Ishikawa (cell line): ENCODE measurements around the gene ADAM29.

ENCODE experiments used
- CEBPB ChIP-seq: IDR thresholded peaks from 2 replicates; pipeline ENCODE4 v1.6.1; 2012
- CREB1 ChIP-seq: IDR thresholded peaks from 2 replicates; pipeline ENCODE4 v1.6.1; 2012; ENCODE audit warnings: low read depth
- EP300 ChIP-seq: IDR thresholded peaks from 2 replicates; pipeline ENCODE4 v1.6.1; 2012; ENCODE audit warnings: borderline replicate concordance
- FOXM1 ChIP-seq: IDR thresholded peaks from 2 replicates; pipeline ENCODE4 v1.6.1; 2012; ENCODE audit warnings: low read depth, borderline replicate concordance
- RAD21 ChIP-seq: IDR thresholded peaks from 2 replicates; pipeline ENCODE4 v1.6.1; 2012; ENCODE audit warnings: low read depth
- TAF1 ChIP-seq: IDR thresholded peaks from 2 replicates; pipeline ENCODE4 v1.6.1; 2012; ENCODE audit warnings: low read depth, mild to moderate bottlenecking
- ZBTB7A ChIP-seq: IDR thresholded peaks from 2 replicates; pipeline ENCODE4 v1.6.1; 2012; ENCODE audit warnings: low read depth
- TF ChIP-seq, protein P1 (sequence below): IDR thresholded peaks from 2 replicates; pipeline ENCODE4 v1.6.1; 2012; ENCODE audit warnings: low read depth, mild to moderate bottlenecking

DNA sequence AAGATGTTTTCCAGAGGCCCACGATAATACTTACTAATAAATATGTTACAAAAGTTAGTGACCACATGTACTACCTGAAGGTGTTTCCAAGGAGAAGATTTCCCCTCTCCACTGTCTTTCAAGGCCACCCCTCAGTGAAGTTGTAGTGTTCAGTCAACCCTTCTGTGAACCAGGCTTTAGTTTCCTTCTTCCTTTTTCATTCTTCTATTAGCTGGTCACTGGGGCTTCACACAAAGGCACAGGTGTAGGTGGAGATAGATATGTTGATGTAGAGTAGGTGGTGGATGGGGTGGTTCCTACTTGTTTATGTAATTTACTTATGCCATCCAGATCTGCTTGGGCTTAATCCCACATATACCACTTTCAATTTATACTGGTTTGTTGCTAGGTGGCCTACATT is 43.3 kb upstream of the ADAM29 start:
- TF ChIP-seq, protein P1, sequence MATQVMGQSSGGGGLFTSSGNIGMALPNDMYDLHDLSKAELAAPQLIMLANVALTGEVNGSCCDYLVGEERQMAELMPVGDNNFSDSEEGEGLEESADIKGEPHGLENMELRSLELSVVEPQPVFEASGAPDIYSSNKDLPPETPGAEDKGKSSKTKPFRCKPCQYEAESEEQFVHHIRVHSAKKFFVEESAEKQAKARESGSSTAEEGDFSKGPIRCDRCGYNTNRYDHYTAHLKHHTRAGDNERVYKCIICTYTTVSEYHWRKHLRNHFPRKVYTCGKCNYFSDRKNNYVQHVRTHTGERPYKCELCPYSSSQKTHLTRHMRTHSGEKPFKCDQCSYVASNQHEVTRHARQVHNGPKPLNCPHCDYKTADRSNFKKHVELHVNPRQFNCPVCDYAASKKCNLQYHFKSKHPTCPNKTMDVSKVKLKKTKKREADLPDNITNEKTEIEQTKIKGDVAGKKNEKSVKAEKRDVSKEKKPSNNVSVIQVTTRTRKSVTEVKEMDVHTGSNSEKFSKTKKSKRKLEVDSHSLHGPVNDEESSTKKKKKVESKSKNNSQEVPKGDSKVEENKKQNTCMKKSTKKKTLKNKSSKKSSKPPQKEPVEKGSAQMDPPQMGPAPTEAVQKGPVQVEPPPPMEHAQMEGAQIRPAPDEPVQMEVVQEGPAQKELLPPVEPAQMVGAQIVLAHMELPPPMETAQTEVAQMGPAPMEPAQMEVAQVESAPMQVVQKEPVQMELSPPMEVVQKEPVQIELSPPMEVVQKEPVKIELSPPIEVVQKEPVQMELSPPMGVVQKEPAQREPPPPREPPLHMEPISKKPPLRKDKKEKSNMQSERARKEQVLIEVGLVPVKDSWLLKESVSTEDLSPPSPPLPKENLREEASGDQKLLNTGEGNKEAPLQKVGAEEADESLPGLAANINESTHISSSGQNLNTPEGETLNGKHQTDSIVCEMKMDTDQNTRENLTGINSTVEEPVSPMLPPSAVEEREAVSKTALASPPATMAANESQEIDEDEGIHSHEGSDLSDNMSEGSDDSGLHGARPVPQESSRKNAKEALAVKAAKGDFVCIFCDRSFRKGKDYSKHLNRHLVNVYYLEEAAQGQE, result no peak
- TF ChIP-seq EP300, result no peak
- TF ChIP-seq ZBTB7A, result no peak
- no peak for TF ChIP-seq RAD21
- TF ChIP-seq FOXM1, result no peak
- TF ChIP-seq CEBPB, result no peak
- TF ChIP-seq TAF1, result no peak
- no peak for TF ChIP-seq CREB1
